ENCODE measurements around the gene HDAC4.

- TF ChIP-seq CTCF (IDR thresholded peaks at IDR 0.05; ENCODE audit: insufficient read depth, low read depth, low read length), result no peak
- TF ChIP-seq EZH2 (IDR thresholded peaks at IDR 0.05; ENCODE audit: insufficient read depth, low read length), result no peak
Measured at GRCh38 chr2:239008004-239008403, 392.8 kb downstream of the HDAC4 start.
